ENCODE data around the gene TTC21B. TPM values are rescaled to one million over a fixed set of nuclear protein-coding genes. Genes with fewer than 3 reads are reported as not detected.

Gene TTC21B
- total and polyA plus RNA-seq, 2 of the 8 experiments (the other 6 are each of a cell fraction or from before 2014, with no cell fraction given): 6.9 to 20.8 TPM

DNA sequence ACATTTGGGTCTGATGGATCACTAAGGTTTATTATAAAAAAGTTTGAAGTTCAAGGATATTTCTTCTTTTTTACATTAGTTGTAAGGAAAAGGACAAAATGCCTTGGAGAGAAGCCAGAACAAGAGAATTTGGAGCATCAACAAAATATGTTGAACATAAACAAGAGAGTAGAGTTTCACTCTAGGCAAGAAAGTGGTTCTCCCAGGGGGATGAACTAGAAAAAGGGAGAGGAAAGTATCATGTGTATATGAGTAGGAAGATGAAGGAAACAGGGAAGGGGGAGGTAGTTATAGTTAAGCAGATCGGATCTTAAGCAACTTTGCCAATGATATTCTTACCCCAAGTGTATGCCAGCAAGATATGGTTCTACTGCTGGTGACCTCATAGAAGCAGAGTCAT, 95.7 kb downstream of the TTC21B start:
- 88% methylated on average over 1 of the region's 1 CpG; no CpG with 5 or more reads in 1 of the 2 experiments for WGBS, 2 experiments (ENCODE audit: extremely low coverage in 1 of 2, insufficient coverage in 1 of 2, insufficient read length in 1 of 2, insufficient replicate concordance in 2 of 2, low coverage in 1 of 2, low lambda C conversion rate in 2 of 2, missing lambda C conversion rate in 1 of 2)
- Histone ChIP-seq H2BK120ac (replicated peaks; ENCODE audit: low read depth, low read length) (no peak overlapping the region), H3K23me2 (ENCODE audit: low read depth, low read length) (no peaks in the 10 kb centered on the region), H3K23ac (ENCODE audit: insufficient read length) (no peak overlapping the region), H3K9me3 (ENCODE audit: insufficient read depth in 2 of 2, low read depth in 1 of 2, low read length in 1 of 2) (peaks cover 13 to 17% of the 10 kb centered on the region in 2 experiments), H3K79me1 (ENCODE audit: low read depth, low read length) (no peaks in the 10 kb centered on the region), H4K91ac (replicated peaks; ENCODE audit: insufficient read length, low read length) (no peak overlapping the region), H3K4me1 (replicated peaks in 1 of 4; ENCODE audit: control insufficient read depth in 3 of 4, insufficient read depth in 4 of 4, low read length in 3 of 4) (no peaks in the 10 kb centered on the region), H2AFZ (ENCODE audit: low read length) (no peak overlapping the region), H2BK15ac (ENCODE audit: low read length) (no peak overlapping the region), H4K8ac (ENCODE audit: extremely low read depth, insufficient read depth, low read length) (no peak overlapping the region), H3K4me2 (ENCODE audit: insufficient read depth in 1 of 2, low read depth in 2 of 2, low read length in 2 of 2) (no peak overlapping the region), H3K14ac (ENCODE audit: insufficient read length) (no peak overlapping the region), H2BK12ac (ENCODE audit: low read depth, low read length) (no peak overlapping the region), H2BK20ac (ENCODE audit: low read length) (no peak overlapping the region), H4K5ac (ENCODE audit: insufficient read length, low read depth, low read length) (no peak overlapping the region), H4K20me1 (replicated peaks in 1 of 2; ENCODE audit: control insufficient read depth in 1 of 2, insufficient read depth in 2 of 2, low read length in 2 of 2) (no peaks in the 10 kb centered on the region), H3K56ac (replicated peaks; ENCODE audit: insufficient read length, low read depth, low read length) (no peak overlapping the region), H2AK5ac (ENCODE audit: low read depth, low read length) (no peak overlapping the region), H3K36me3 (ENCODE audit: control insufficient read depth in 2 of 4, insufficient read depth in 4 of 4, low read length in 3 of 4) (0 out of 8 replicates have a peak, but pooled peaks cover 0 to 3% (median 0%) of the 10 kb centered on the region in 4 experiments), H3K4ac (replicated peaks; ENCODE audit: insufficient read length, low read depth, low read length) (no peak overlapping the region), H3K27ac (ENCODE audit: low read depth, low read length) (no peak overlapping the region), H2BK5ac (ENCODE audit: low read depth, low read length) (no peak overlapping the region), H3K9ac (replicated peaks in 1 of 4; ENCODE audit: extremely low read depth in 1 of 4, low read depth in 3 of 4, low read length in 3 of 4) (no peak overlapping the region), H3K18ac (ENCODE audit: extremely low read depth, low read length) (no peak overlapping the region), H3K4me3 (ENCODE audit: extremely low read depth in 1 of 4, insufficient read depth in 2 of 4, low read depth in 3 of 4, low read length in 4 of 4) (no peak overlapping the region), H3K27me3 (replicated peaks in 1 of 4; ENCODE audit: control insufficient read depth in 3 of 4, extremely low read depth in 1 of 4, insufficient read depth in 3 of 4, low read length in 3 of 4) (no peaks in the 10 kb centered on the region), H3K79me2 (ENCODE audit: control insufficient read depth in 1 of 2, insufficient read depth in 2 of 2, low read length in 2 of 2) (no peaks in the 10 kb centered on the region)
- DNase-seq (ENCODE audit: low read depth in 1 of 2, low spot score in 2 of 2): no peak
- FAIRE-seq: no peak
- CTCF ChIA-PET (ENCODE audit: partially characterized antibody): interaction anchor here (1.1 kb wide), 1 partner anchor 17 kb away, joined by 3 read pairs; no protein-coding TSS in a partner anchor
- POLR2A ChIA-PET (ENCODE audit: partially characterized antibody): no interaction called here
- no peak for TF ChIP-seq POU5F1 (IDR thresholded peaks at IDR 0.05; ENCODE audit: low read depth, low read length)
- TF ChIP-seq TAF7 (optimal IDR thresholded peaks at IDR 0.05; ENCODE audit: borderline replicate concordance, low read depth, low read length): no peak
- TF ChIP-seq SUZ12 (IDR thresholded peaks at IDR 0.05; ENCODE audit: low read length): no peak
- TF ChIP-seq TEAD4 (IDR thresholded peaks at IDR 0.05; ENCODE audit: low read depth, low read length): no peak
- TF ChIP-seq CBX5 (IDR thresholded peaks at IDR 0.05; ENCODE audit: low read depth, low read length): no peak
- TF ChIP-seq, protein P1, sequence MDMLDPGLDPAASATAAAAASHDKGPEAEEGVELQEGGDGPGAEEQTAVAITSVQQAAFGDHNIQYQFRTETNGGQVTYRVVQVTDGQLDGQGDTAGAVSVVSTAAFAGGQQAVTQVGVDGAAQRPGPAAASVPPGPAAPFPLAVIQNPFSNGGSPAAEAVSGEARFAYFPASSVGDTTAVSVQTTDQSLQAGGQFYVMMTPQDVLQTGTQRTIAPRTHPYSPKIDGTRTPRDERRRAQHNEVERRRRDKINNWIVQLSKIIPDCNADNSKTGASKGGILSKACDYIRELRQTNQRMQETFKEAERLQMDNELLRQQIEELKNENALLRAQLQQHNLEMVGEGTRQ (IDR thresholded peaks at IDR 0.05; ENCODE audit: low read length): no peak
- no peak for TF ChIP-seq RXRA (IDR thresholded peaks at IDR 0.05; ENCODE audit: insufficient read depth, low read depth, low read length)
- no peak for TF ChIP-seq CTBP2 (IDR thresholded peaks at IDR 0.05; ENCODE audit: borderline replicate concordance, insufficient read depth, insufficient read length, low read length)
- no peak for TF ChIP-seq ZNF274 (IDR thresholded peaks at IDR 0.05; ENCODE audit: borderline replicate concordance, extremely low read depth, low read length)
- TF ChIP-seq TCF12 (IDR thresholded peaks at IDR 0.05; ENCODE audit: low read depth, low read length): no peak
- no peak for TF ChIP-seq BCL11A (IDR thresholded peaks at IDR 0.05; ENCODE audit: low read depth in 2 of 2, low read length in 2 of 2)
